PFSK-1 (cell line): Measurements from ENCODE around the gene MUSK.

Experiments
- FOXP2 ChIP-seq: optimal IDR thresholded peaks from 2 replicates; pipeline ENCODE3; 2011; ENCODE audit warnings: borderline replicate concordance, control low read depth, inconsistent platforms; ENCODE audit not compliant: insufficient read depth; ENCODE audit errors: extremely low read length, extremely low read depth
- POLR2AphosphoS5 ChIP-seq: IDR thresholded peaks from 2 replicates; pipeline ENCODE4 v1.6.1; 2012; ENCODE audit warnings: low read depth, mild to moderate bottlenecking, control low read depth, low read length, moderate library complexity
- SIN3A ChIP-seq: IDR thresholded peaks from 2 replicates; pipeline ENCODE4 v1.6.1; 2012; ENCODE audit warnings: mild to moderate bottlenecking, low read length, moderate library complexity, borderline replicate concordance; ENCODE audit not compliant: insufficient read depth
- TAF1 ChIP-seq: IDR thresholded peaks from 2 replicates; pipeline ENCODE4 v1.6.1; 2012; ENCODE audit warnings: low read length, control low read depth, borderline replicate concordance; ENCODE audit not compliant: insufficient read depth
- TF ChIP-seq, protein P1 (sequence below), 2 experiments: IDR thresholded peaks; 2 replicates each; pipeline versions ENCODE4 v1.6.1 to v1.8.0; 2011 to 2012; ENCODE audit warnings: low read depth in 2 of 2, low read length in 2 of 2, control low read depth in 1 of 2, inconsistent platforms in 1 of 2, mild to moderate bottlenecking in 1 of 2, moderate library complexity in 1 of 2; ENCODE audit not compliant: insufficient read depth in 1 of 2

The MUSK gene

DNA sequence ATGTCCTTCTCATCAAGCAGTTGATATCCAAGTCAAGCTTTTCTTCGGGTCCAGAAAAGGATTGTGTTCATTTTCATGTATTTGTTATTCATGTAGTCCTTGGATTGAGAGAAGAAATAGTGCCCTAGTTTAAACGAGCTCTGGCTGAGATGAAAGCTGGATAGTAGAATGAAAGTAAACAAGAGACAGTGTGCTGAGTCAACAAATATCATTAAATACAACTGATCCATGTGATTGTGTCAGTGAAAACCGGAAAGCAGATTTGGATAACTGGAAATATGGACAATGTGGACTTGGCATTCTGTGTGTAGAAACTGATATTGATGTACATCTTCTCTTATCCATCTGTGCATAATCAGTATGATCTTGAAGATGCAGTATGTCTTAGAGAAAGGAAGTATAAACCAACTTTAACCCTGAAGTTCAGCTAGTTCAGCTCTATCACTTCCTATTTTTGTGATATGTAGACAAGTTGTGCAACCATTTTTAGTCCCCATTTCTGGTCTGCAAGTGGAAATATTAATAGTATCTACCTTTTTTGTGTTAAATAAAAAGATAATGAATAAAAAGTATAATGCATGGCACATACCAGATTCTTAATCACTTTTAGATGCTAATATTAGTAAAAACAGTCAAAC, 4.4 kb downstream of the MUSK start:
- TF ChIP-seq, protein P1, sequence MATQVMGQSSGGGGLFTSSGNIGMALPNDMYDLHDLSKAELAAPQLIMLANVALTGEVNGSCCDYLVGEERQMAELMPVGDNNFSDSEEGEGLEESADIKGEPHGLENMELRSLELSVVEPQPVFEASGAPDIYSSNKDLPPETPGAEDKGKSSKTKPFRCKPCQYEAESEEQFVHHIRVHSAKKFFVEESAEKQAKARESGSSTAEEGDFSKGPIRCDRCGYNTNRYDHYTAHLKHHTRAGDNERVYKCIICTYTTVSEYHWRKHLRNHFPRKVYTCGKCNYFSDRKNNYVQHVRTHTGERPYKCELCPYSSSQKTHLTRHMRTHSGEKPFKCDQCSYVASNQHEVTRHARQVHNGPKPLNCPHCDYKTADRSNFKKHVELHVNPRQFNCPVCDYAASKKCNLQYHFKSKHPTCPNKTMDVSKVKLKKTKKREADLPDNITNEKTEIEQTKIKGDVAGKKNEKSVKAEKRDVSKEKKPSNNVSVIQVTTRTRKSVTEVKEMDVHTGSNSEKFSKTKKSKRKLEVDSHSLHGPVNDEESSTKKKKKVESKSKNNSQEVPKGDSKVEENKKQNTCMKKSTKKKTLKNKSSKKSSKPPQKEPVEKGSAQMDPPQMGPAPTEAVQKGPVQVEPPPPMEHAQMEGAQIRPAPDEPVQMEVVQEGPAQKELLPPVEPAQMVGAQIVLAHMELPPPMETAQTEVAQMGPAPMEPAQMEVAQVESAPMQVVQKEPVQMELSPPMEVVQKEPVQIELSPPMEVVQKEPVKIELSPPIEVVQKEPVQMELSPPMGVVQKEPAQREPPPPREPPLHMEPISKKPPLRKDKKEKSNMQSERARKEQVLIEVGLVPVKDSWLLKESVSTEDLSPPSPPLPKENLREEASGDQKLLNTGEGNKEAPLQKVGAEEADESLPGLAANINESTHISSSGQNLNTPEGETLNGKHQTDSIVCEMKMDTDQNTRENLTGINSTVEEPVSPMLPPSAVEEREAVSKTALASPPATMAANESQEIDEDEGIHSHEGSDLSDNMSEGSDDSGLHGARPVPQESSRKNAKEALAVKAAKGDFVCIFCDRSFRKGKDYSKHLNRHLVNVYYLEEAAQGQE (IDR thresholded peaks at IDR 0.05; ENCODE audit: insufficient read depth in 1 of 2, low read depth in 2 of 2, low read length in 2 of 2): no peak
- TF ChIP-seq POLR2AphosphoS5 (no peak), SIN3A (no peak), TAF1 (no peak)

DNA sequence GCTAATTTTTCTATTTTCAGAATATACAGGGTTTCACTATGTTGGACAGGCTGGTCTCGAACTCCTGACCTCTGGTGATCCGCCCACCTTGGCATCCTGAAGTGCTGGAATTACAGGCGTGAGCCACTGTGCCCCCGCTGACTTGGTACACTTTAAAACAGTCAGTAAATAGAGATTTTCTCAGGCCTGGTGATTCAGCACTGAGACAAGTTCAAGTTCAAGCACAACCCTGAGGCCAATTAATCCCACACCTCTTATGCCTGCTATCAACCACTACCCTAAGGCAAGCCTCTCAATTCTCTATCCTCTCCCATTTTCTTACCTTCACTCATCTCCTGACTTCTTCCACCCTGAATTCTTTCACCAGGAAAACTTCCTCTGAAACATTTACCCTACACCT, 18.9 kb downstream of the MUSK start:
- TF ChIP-seq, protein P1 (IDR thresholded peaks at IDR 0.05; ENCODE audit: insufficient read depth in 1 of 2, low read depth in 2 of 2, low read length in 2 of 2): no peak
- no peak for TF ChIP-seq FOXP2
- TF ChIP-seq SIN3A: no peak

DNA sequence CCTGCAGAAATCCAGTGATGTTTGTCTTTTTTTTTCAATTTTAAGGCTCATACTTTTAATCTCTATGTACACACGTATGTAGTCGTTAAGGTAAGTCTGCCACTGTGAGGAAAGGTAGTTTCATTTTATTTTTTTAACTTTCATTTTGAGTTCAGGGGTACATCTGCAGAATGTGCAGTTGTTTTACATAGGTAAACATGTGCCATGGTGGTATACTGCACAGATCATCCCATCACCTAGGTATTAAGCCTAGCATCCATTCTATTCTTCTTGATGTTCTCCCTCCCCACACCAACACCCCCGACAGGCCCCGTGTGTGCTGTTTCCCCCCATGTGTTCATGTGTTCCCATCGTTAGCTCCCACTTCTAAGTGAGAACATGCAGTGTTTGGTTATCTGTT, 19.7 kb downstream of the MUSK start:
- no peak for TF ChIP-seq POLR2AphosphoS5
- TF ChIP-seq TAF1: no peak
- TF ChIP-seq FOXP2: no peak
- no peak for TF ChIP-seq SIN3A
- TF ChIP-seq, protein P1 (IDR thresholded peaks at IDR 0.05; ENCODE audit: insufficient read depth in 1 of 2, low read depth in 2 of 2, low read length in 2 of 2): no peak

DNA sequence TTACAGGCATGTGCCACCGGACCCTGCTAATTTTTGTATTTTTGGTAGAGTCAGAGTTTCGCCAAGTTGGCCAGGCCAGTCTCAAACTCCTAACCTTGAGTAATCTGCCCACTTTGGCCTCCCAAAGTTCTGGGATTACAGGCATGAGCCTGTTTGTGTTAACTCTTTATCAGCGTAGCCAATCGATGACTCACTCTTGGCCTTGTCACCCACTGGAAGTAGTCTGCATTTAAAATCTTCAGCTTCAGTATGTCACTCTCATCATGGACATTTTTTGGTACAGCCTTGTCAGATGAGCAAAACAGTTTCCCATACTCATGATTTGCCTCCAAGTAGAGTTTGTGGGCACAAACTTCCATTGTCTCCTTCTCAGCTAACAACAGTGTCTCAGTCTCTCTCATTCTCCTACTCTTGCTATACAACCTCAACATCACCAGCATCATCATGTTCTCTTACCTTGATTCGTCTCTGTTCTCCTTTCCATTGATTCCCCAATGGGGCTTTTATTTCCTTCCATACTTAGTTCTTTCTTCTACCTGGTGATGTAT, 22.5 kb downstream of the MUSK start:
- TF ChIP-seq TAF1: no peak
- TF ChIP-seq SIN3A: no peak
- no peak for TF ChIP-seq FOXP2
- no peak for TF ChIP-seq POLR2AphosphoS5
- TF ChIP-seq, protein P1 (IDR thresholded peaks at IDR 0.05; ENCODE audit: insufficient read depth in 1 of 2, low read depth in 2 of 2, low read length in 2 of 2): no peak

DNA sequence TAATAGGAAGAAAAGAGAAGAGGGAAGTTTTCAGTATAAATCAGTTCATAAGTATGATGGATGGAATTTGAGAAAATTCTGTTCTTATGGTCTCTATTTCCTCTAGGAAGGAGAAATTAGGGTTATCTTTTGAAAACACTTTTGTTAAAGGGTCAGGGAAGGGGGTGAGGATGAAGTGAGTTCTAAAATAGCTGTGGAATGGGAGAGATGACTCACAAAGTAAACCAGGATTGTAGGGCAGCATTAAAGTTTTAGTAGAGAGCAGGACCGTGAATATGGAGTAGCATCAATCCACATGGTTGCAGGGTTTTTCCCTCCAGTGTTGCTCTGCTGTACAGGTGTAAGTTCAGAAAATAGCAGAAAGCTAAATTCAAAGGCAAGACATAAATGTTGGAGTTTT, 32.4 kb downstream of the MUSK start:
- no peak for TF ChIP-seq SIN3A
- TF ChIP-seq FOXP2: no peak
- no peak for TF ChIP-seq POLR2AphosphoS5
- TF ChIP-seq TAF1: no peak
- TF ChIP-seq, protein P1 (IDR thresholded peaks at IDR 0.05; ENCODE audit: insufficient read depth in 1 of 2, low read depth in 2 of 2, low read length in 2 of 2): no peak
